RWPE2 (cell line): ENCODE results near the gene S1PR1.

ENCODE experiments used
- ATAC-seq: fragments of 200-7000 bp; cut with Tn5 transposase; 3 replicates; pipeline ENCODE4 v1.9.1; 2021; ENCODE audit warnings: low read depth
- DNase-seq: peaks from one replicate; pipeline ENCODE4 v3.0.0-alpha.2; 2020; ENCODE audit warnings: low spot score
- H3K27ac ChIP-seq: fragments of 450-650 bp; 2 replicates; pipeline ENCODE4 v1.5.1; 2017; ENCODE audit warnings: mild to moderate bottlenecking; ENCODE audit not compliant: poor library complexity, severe bottlenecking
- H3K27me3 ChIP-seq: fragments of 250-450 bp; sonication (Bioruptor Pico); 2 replicates; pipeline ENCODE4 v1.5.1; 2021; ENCODE audit warnings: mild to moderate bottlenecking, moderate library complexity; ENCODE audit not compliant: insufficient read depth, poor library complexity, severe bottlenecking
- H3K36me3 ChIP-seq: fragments of 250-450 bp; sonication (Bioruptor Pico); 2 replicates; pipeline ENCODE4 v1.5.1; 2020; ENCODE audit warnings: low read depth, mild to moderate bottlenecking, moderate library complexity
- H3K4me1 ChIP-seq: fragments of 250-450 bp; sonication (Bioruptor Pico); 2 replicates; pipeline ENCODE4 v1.5.1; 2021; ENCODE audit warnings: mild to moderate bottlenecking, moderate library complexity; ENCODE audit not compliant: insufficient read depth, poor library complexity, severe bottlenecking
- H3K4me3 ChIP-seq: fragments of 250-450 bp; sonication (Bioruptor Pico); 2 replicates; pipeline ENCODE4 v1.5.1; 2021; ENCODE audit warnings: mild to moderate bottlenecking, moderate library complexity; ENCODE audit not compliant: severe bottlenecking
- H3K9me3 ChIP-seq: fragments of 250-450 bp; sonication (Bioruptor Pico); 2 replicates; pipeline ENCODE4 v1.5.1; 2021; ENCODE audit warnings: mild to moderate bottlenecking, moderate library complexity; ENCODE audit not compliant: severe bottlenecking
- CTCF ChIP-seq: fragments of 450-650 bp; IDR thresholded peaks from one replicate; pipeline ENCODE4 v1.5.1; 2017; ENCODE audit warnings: mild to moderate bottlenecking, moderate library complexity; ENCODE audit not compliant: poor library complexity, severe bottlenecking

S1PR1 gene

GRCh38 chr1:101264697-101265096 is 27.9 kb downstream of the S1PR1 start:
- no peak for TF ChIP-seq CTCF

GRCh38 chr1:101265684-101266083 is 28.9 kb downstream of the S1PR1 start:
- no peaks in the 10 kb centered on the region for H3K36me3 ChIP-seq
- no peaks in the 10 kb centered on the region for H3K27me3 ChIP-seq
- H3K4me1 ChIP-seq = peaks cover 2% of the 10 kb centered on the region
- DNase-seq (no peak), ATAC-seq (no peak)
- H3K9me3 ChIP-seq = no peaks in the 10 kb centered on the region
- TF ChIP-seq CTCF = no peak
- no peak overlapping the region for H3K27ac ChIP-seq
- no peak overlapping the region for H3K4me3 ChIP-seq

More at GRCh38 chr1:101264697-101265096, 27.9 kb downstream of the S1PR1 start:
- Histone ChIP-seq H3K4me3 (no peak overlapping the region), H3K36me3 (no peaks in the 10 kb centered on the region), H3K27me3 (no peaks in the 10 kb centered on the region), H3K9me3 (no peaks in the 10 kb centered on the region), H3K4me1 (peaks cover 12% of the 10 kb centered on the region), H3K27ac (no peak overlapping the region)
- DNase-seq (no peak), ATAC-seq (no peak)

GRCh38 chr1:101267082-101267481 is 30.3 kb downstream of the S1PR1 start:
- no peak for DNase-seq

GRCh38 chr1:101268893-101269292 is 32.1 kb downstream of the S1PR1 start:
- DNase-seq (no peak), ATAC-seq (no peak)
- H3K4me3 ChIP-seq = no peak overlapping the region
- H3K27me3 ChIP-seq = no peaks in the 10 kb centered on the region
- TF ChIP-seq CTCF = no peak
- H3K4me1 ChIP-seq = no peaks in the 10 kb centered on the region
- no peaks in the 10 kb centered on the region for H3K36me3 ChIP-seq
- peaks cover 1% of the 10 kb centered on the region for H3K9me3 ChIP-seq
- H3K27ac ChIP-seq = no peak overlapping the region

More at GRCh38 chr1:101267082-101267481, 30.3 kb downstream of the S1PR1 start:
- Histone ChIP-seq H3K27me3 (no peaks in the 10 kb centered on the region), H3K9me3 (peaks cover 1% of the 10 kb centered on the region), H3K4me1 (no peaks in the 10 kb centered on the region), H3K27ac (no peak overlapping the region), H3K4me3 (no peak overlapping the region), H3K36me3 (no peaks in the 10 kb centered on the region)
- no peak for TF ChIP-seq CTCF
- ATAC-seq = no peak

- no peak overlapping the region for H3K4me3 ChIP-seq
- ATAC-seq = no peak
- no peak for TF ChIP-seq CTCF
- H3K27me3 ChIP-seq = no peaks in the 10 kb centered on the region
- no peak overlapping the region for H3K27ac ChIP-seq
- DNase-seq = no peak
- H3K9me3 ChIP-seq = peaks cover 1% of the 10 kb centered on the region
- H3K36me3 ChIP-seq = no peaks in the 10 kb centered on the region
- no peaks in the 10 kb centered on the region for H3K4me1 ChIP-seq
These were observed 38.9 kb downstream of the S1PR1 start for GRCh38 chr1:101275672-101276071.
